Cardiac muscle cell (in vitro differentiated cells and primary cell): ENCODE results near the gene KDM4C. TPM values are rescaled to one million over a fixed set of nuclear protein-coding genes. Genes with fewer than 3 reads are reported as not detected.
A peak's percentile ranks its signal among the peaks of the same experiment; 100 is the strongest.

ENCODE experiments used
- DNase-seq, 2 donors: peaks; one replicate each; pipeline versions ENCODE4 v3.0.0 to v3.0.0-alpha.2; 2010 to 2017; ENCODE audit warnings: low read depth in 1 of 2, low spot score in 1 of 2
- H3K27ac ChIP-seq: fragments of 200-600 bp; sonication (generic); 2 replicates; pipeline ENCODE4 v1.5.1; 2016
- H3K27me3 ChIP-seq: fragments of 200-600 bp; sonication (generic); 2 replicates; pipeline ENCODE4 v1.6.0; 2016; ENCODE audit warnings: control low read depth
- H3K36me3 ChIP-seq: fragments of 200-600 bp; sonication (generic); 2 replicates; pipeline ENCODE4 v1.5.1; 2016; ENCODE audit warnings: control low read depth
- H3K4me1 ChIP-seq: fragments of 200-600 bp; sonication (generic); 2 replicates; pipeline ENCODE4 v1.8.1; 2017; ENCODE audit warnings: low read depth, mild to moderate bottlenecking, mixed run types
- H3K4me3 ChIP-seq: fragments of 200-600 bp; sonication (generic); 2 replicates; pipeline ENCODE4 v1.5.1; 2016; ENCODE audit warnings: mild to moderate bottlenecking
- H3K9me3 ChIP-seq: fragments of 200-600 bp; sonication (generic); 2 replicates; pipeline ENCODE4 v1.5.1; 2017; ENCODE audit warnings: low read depth, mild to moderate bottlenecking, control low read depth
- polyA plus RNA-seq: library from polyadenylated mRNA; unstranded; fragments of >200 nt; fragmentation: Nextera tagmentation; extraction: Ambion mirVana; gene quantifications from 2 replicates; pipeline ENCODE4 v1.2.1, GENCODE V29; 2016
- total RNA-seq: library from RNA; depleted of rRNA; stranded (reverse); fragments of >200 nt; gene quantifications from 2 replicates; pipeline ENCODE4 v1.2.3, GENCODE V29; 2016
- TF ChIP-seq, protein P1 (sequence below): IDR thresholded peaks from 2 replicates; pipeline ENCODE4 v1.5.1; 2012; ENCODE audit warnings: low read depth, mild to moderate bottlenecking, low read length

Gene KDM4C
- total and polyA plus RNA-seq, 2 experiments from 2014 or later = 15.1 to 32.0 TPM

DNA sequence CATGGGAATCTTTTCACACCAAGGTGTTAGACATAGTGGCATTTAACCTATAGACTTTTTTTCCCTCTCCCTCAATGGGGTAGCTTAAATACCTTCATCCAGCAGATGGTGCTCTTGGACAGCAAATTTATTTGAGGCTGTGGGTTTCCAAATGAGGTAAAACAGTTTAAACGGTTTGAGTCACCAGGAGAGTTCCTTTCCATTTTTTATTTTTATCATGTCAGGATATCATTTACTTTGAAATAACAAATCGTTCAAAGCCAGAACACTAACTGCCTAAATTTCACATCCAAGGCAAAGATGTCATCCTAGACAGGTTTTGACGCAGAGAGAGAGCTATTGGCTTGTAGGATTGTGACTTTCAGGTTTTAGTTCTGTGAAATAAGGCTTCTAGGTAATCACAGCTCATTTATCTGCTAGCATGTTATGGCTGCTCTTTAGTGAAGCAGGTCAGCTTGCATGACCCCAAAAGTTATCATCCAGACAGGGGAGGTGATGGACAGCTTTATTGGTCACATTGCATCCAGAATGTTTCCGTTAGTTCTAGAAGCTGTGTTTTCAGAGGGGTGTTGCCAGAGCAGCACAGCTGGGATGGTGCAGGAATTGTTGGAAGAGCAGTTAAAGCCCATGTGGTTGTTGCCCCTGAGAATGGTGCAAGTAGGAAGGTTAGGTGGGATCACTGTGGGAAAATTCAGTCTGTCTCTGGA lies 69.8 kb downstream of the KDM4C start:
- TF ChIP-seq, protein P1, sequence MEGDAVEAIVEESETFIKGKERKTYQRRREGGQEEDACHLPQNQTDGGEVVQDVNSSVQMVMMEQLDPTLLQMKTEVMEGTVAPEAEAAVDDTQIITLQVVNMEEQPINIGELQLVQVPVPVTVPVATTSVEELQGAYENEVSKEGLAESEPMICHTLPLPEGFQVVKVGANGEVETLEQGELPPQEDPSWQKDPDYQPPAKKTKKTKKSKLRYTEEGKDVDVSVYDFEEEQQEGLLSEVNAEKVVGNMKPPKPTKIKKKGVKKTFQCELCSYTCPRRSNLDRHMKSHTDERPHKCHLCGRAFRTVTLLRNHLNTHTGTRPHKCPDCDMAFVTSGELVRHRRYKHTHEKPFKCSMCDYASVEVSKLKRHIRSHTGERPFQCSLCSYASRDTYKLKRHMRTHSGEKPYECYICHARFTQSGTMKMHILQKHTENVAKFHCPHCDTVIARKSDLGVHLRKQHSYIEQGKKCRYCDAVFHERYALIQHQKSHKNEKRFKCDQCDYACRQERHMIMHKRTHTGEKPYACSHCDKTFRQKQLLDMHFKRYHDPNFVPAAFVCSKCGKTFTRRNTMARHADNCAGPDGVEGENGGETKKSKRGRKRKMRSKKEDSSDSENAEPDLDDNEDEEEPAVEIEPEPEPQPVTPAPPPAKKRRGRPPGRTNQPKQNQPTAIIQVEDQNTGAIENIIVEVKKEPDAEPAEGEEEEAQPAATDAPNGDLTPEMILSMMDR = peak; percentile 65
- H3K27ac ChIP-seq = no peak overlapping the region
- no peaks in the 10 kb centered on the region for H3K27me3 ChIP-seq
- no peaks in the 10 kb centered on the region for H3K36me3 ChIP-seq
- H3K4me3 ChIP-seq = no peak overlapping the region
- H3K4me1 ChIP-seq = peaks cover 1% of the 10 kb centered on the region
- peak; percentile 71 for DNase-seq
- H3K9me3 ChIP-seq = no peaks in the 10 kb centered on the region

DNA sequence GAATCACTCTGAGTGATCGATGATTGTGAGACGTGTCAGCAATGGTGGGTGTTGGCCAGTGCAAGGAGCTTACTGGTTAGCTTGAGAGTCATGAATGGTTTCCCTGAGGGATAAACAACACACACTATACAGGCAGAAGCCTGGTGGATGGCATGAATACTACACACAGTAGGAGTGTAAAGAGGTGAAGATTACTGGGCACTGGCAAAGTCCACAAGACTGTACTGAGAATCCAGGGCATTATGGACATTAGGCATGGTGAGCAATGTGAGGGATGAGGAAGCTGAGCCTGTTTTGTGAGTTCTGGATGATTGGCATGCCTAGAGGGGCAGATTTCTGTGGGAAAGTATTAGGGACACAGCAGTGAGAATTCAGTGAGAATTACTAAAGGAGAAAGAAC lies 71.3 kb downstream of the KDM4C start:
- Histone ChIP-seq H3K4me3 (no peak overlapping the region), H3K36me3 (no peaks in the 10 kb centered on the region), H3K27me3 (no peaks in the 10 kb centered on the region), H3K9me3 (no peaks in the 10 kb centered on the region), H3K4me1 (no peaks in the 10 kb centered on the region), H3K27ac (no peak overlapping the region)
- no peak for DNase-seq
- TF ChIP-seq, protein P1 = no peak

DNA sequence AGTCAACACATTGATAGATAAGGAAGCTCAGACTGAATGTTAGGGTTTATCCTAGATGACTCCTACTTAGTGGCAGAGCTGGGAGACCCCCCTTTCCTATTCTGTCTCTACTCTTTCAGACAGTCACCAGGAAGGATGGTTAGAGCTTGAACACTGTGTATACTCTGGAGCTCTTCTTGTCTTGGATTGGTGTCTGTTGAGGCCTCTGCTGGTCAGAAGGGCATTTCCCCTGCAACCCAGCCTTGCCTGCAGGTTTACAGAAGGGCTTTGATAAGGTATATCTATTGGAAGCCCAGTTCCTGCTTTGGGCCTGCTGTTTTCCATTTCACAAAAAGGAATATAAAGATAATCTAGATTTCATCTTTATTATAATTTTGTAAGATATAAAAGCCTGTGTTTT lies 71.8 kb downstream of the KDM4C start:
- DNase-seq = no peak
- TF ChIP-seq, protein P1 = no peak

DNA sequence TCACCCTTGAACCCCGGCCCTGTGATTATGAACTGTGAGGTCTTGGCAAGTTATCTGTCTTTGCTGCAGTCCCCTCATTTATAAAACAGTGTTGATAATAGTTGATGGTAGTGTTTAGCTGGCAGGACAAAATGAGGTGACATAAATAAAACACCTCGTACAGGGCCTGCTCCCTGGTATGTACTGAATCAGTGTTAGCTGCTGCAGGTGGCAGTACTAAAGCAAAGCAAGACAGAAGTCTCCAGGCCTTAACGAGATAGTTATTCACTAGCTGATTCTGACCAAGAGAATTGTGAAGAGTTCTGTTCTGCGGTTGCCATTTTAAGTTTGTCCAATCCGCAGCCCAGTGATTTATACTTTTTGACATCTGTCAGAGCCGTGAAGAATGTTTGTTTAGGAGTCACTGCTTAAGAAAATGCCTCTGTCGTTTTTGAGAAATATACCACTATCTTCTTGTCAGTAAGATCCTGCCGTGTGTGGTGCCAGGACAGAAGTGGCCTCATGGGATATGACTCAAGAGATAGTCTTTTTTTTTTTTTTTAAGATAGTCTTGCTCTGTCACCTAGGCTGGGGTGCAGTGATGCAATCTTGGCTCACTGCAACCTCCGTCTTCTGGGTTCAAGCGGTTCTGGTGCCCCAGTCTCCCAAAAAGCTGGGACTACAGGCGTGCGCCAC lies 75.9 kb downstream of the KDM4C start:
- Histone ChIP-seq H3K27ac (no peak overlapping the region), H3K9me3 (no peaks in the 10 kb centered on the region)
- peak in 1 of 2 donors; percentile 73 for DNase-seq

More for the DNA sequence above, 71.8 kb downstream of the KDM4C start:
- Histone ChIP-seq H3K27ac (no peak overlapping the region), H3K4me1 (no peaks in the 10 kb centered on the region), H3K27me3 (no peaks in the 10 kb centered on the region), H3K4me3 (no peak overlapping the region), H3K9me3 (no peaks in the 10 kb centered on the region), H3K36me3 (no peaks in the 10 kb centered on the region)

DNA sequence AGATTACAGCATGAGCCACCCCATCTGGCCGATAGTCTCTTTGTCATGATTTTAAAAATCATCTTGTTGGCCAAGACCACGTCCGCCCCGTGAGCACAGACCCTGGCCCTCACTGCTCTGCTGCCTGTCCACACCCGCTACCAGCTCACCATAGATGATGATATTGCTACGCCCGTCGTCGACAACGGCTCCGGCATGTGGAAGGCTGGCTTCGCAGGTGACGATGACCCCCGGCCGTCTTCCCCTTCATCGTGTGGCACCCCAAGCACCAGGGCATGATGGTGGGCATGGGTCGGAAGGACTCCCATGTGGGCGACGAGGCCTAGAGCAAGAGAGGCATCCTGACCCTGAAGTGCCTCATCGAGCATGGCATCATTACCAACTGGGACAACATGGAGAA lies 76.5 kb downstream of the KDM4C start:
- Histone ChIP-seq H3K27ac (no peak overlapping the region), H3K9me3 (no peaks in the 10 kb centered on the region), H3K4me3 (no peak overlapping the region), H3K27me3 (no peaks in the 10 kb centered on the region), H3K4me1 (no peaks in the 10 kb centered on the region), H3K36me3 (no peaks in the 10 kb centered on the region)
- TF ChIP-seq, protein P1 = no peak
- DNase-seq = no peak

More for the DNA sequence above, 75.9 kb downstream of the KDM4C start:
- Histone ChIP-seq H3K36me3 (no peaks in the 10 kb centered on the region), H3K4me3 (no peak overlapping the region), H3K27me3 (no peaks in the 10 kb centered on the region), H3K4me1 (no peaks in the 10 kb centered on the region)
- TF ChIP-seq, protein P1 = no peak
